Cerebellar nuclear complex (tissue), 1 donor: ENCODE results near the gene EFNB2.

Source experiments
- DNase-seq, 2 experiments: peaks; one replicate each; lab custom pipeline; 2025; lab: John Stamatoyannopoulos, UW

EFNB2 gene

DNA sequence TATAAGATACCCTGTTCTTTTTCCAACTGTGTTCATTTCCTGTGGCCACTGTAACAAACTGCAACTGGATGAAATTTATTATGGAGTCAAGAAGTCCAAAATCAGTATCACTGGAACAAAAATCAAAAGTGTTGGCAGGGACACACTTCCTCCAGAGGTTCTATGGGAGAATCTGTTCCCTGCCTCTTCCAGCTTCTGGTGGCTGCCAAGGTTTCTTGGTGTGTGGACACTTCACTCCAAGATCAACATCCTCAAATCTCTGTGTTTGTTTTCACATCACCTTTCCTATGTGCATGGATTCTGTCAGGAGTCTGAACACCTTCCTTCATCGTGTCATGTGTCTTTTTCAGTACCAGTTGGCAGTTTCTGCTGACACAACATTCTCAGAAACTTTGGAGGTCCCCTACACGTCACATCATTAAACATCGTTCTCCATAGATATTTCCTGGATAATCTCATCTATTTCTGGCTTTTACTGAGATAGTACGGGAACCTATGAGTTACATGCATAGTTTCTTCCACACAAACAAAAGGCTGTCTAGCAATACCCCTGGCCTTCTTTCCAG lies 15.2 kb upstream of the EFNB2 start:
- no peak for DNase-seq

GRCh38 chr13:106548064-106548696 lies 12.7 kb upstream of the EFNB2 start:
- no peak for DNase-seq

DNA sequence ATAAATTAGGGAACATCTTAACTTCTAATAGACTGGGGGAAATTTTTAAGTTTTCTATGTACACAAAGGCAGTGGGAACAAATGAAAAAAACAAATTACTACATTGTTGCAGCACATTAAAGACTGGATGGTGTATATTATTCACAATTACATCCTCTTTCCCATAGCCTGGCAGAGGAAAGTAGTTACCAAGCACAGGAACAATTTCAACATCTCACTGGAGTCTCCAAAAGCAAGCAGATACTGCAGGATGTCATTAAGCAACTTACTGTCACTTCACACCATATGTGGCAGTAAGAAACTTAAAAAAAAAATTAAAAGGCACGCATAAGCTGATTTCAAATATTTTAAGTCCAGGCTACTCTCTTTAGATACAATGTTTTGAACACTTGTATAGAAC lies 6.4 kb upstream of the EFNB2 start:
- DNase-seq, result no peak

DNA sequence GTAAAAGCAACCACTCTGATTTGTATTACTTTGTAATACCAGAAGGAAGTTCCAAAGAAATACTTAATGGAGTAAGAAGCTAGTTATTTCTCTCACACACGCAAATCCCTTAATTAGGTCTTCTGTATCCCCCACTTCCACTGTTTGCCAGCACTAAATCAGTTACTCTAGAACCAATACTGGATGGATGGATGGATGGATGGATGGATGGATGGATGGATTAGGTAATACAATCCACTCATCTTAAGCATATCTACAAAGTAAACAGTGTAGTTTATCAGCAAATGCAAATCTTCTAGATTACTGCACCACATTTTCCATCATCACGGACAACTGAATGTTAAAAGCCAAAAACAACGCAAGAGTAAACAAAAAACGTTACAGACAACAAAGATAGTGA lies 5.2 kb upstream of the EFNB2 start:
- no peak for DNase-seq

DNA sequence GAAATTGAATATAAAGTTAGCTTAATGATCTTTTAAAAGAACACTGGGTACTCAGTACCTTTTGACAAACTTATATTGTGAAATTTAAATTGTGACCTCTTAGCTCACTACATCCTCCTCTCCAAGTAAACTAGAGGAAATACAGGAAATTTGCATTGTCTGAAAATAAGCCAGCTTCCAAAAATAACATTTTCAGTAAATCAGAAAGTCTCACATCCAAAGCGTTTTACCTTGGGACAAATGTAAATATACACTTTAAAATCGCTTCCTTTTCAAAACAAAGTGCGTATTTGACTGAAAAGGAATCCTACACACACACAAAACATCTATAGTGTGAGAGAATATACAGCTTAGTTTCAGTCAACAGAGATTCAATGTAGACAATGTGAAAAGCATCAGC lies 2.1 kb upstream of the EFNB2 start:
- DNase-seq, result no peak

- DNase-seq, result peak in 1 of 2 experiments; percentile 63
Measured at GRCh38 chr13:106536244-106537034, 977 bp upstream of the EFNB2 start.

GRCh38 chr13:106534639-106535551 lies 567 bp downstream of the EFNB2 start:
- DNase-seq, result no peak

DNA sequence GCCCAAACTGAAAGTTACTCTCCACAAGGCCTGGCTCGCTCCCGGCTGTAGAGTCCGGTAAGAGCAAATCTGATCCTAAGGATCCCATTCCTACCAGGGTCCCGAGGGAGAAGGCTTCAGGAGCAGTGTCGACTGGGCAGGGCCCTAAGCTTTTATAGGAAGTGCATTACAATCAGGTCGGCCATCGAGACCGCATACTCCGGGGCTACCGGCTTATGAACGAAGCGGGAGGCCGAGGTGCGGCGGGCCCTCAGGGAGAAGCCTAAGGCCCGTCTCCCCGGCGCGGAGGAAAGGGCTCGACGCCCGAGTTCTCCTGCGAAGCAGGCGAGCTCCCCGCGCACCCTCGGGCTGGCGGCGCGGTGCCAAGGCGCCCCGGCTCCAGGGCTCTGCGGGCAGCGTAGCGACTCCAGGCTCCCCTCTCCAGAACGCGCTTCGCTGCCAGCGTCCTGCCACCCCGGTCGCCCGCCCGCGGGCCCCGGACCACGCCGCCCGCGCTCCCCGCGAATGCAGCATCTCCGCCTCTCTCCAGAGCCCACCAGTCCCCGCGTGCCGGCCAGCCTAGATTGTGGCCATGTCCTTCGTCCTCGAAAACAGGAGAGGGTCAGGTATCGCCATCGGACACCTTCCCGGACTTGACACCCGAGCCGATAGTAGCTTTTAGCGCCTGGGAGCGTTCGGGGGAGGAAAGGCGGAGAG lies 1.4 kb downstream of the EFNB2 start:
- DNase-seq, result no peak

GRCh38 chr13:106533101-106533942 lies 2.1 kb downstream of the EFNB2 start:
- no peak for DNase-seq

DNA sequence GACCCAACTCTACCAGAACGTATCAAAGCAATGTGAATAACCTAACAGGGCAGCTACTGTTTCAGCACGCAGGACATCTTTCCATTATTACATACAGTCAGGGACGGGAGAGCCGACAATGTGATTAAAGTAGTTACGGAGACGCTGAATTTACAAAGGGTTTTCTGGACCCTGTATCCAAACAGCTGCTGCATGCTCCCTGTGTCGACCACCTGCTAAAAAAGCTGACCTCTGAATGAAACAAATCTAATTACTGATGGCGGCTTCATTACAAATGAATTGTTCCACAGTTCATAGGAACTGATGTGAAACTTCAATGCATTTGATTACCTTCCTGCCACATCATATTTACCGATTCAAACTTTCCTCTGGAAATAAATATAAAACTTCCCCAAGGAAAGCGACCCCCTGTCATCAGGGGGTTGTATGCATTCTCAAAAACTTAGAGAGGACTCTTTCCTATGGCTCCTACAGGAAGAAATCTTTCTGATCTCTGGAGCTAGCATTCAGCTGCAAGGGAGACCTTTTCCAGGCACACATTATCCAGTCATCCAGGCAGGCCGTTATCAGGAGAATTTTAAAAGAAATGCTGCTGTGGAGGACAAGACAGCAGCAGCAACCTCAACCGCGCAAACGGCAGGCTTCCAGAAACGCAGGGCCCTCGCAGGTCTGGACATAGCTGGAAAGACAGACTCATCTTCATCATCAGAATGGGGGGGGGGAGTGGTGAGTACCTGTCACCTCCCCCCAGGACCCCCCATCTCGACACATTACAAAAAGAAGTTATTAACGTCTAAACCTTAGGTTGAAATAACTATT lies 3.1 kb downstream of the EFNB2 start:
- no peak for DNase-seq

- DNase-seq, result no peak
Measured at GRCh38 chr13:106530980-106531481, 4.4 kb downstream of the EFNB2 start.

DNA sequence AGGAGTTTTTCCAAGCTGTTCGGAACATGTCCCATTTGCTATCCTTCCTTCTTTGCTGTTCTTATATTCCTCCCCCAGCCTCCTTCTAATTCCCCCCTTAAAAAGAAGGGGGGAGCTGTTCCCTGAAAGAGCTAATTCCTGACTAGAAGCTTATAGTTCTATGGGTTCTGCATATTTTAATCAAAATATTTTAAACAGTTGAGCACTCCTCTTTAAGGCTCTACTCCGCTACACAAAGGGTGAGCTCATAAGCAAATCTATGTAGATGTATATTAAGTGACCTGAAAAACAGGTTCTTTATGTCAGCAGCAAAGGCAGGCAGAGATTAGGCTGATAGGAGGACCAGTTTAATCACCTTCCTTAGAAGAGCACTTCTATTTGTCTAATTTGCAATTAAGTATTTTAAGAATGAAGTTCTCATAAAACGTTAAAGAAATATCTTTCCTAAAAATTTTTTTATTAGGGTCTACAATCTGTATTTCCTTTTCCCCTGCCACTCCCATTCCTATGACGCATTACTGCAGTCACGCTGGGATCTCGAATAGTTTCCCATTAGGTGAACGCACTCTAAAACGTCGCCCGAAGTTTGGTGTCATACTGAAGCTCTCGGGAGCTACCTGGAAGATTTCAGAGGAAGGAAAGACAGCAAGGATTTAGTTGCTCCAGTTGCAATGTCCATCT lies 5.2 kb downstream of the EFNB2 start:
- DNase-seq, result no peak

DNA sequence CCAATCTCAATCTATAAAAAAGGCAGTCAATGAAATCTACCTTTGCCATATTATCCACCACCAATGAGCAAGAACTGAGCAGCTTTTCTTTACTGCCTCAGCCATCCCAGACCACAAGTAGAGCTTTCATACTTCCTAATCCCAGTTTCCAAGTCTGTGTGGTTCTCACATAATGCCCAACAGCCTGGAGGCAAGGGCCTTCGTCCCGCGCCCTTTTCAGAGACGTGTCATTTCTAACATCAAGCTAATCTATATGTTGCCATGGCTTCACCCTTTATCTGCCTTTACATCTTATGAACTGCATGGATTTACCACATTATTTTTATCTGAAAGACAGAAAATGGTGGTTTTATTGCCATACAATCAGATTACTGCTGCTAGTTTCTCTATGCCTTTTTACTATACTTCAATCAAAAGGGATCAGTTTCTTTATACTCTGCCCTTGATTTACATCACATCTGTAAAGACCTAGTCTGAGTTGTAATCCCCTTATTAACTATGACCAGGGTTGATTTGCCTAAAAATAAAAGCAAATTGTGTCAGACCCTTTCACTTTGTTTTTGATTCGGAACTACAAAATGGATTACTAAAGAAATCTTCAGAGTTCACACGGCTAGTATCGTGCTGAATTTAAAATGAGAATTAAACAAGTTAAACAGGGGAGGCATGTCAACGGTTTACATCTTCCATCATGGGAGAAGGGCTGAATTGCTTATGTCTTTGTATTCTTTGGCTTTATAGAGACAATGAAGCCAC lies 5.9 kb downstream of the EFNB2 start:
- DNase-seq, result no peak

GRCh38 chr13:106528718-106529414 lies 6.6 kb downstream of the EFNB2 start:
- DNase-seq, result no peak

DNA sequence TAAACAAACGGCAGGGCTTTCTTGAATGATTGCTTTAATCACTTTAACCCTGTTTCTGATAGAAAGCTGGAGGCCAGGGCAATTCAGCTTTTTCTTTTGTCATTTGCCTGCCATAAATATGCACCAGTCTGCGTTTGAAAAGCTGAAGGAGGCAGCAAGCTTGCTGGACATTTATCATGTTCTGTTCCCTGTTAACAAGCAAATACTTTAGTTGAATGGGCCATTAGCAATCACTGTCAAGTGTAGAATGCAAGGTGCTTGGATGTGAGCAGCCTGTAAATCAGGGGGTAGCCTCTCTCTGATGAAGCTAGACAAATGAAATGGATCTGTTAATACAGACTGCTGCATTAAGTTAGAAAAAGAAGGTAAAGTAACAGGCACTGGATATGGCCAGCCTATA lies 7.6 kb downstream of the EFNB2 start:
- no peak for DNase-seq

DNA sequence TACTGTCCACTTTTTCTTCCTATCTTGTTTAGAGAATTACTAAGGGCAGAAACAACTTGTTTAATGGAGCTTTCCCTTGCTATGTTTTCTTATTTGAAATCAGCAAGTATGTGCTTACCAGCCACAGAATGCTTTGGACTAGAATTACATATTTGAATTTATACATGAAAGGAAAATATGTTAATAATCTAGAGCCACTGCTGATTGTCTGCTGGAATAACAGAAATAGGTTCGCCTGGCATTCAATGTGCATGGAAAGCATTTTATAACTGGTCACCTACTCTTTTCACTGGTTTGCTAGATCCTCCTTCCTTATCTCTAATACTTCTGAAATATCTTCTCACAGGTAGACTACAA lies 8.0 kb downstream of the EFNB2 start:
- no peak for DNase-seq

GRCh38 chr13:106526738-106527444 lies 8.6 kb downstream of the EFNB2 start:
- no peak for DNase-seq
